Fibroblast of the aortic adventitia (primary cell): ENCODE data around the gene KLHL29. TPM values are rescaled to one million over a fixed set of nuclear protein-coding genes. Genes with fewer than 3 reads are reported as not detected.

Experiments
- DNase-seq: peaks from one replicate; pipeline ENCODE4 v3.0.0-alpha.2; 2010; ENCODE audit warnings: low read depth
- H3K4me3 ChIP-seq: 2 replicates; pipeline ENCODE4 v1.5.1; 2011; ENCODE audit warnings: low read depth, mild to moderate bottlenecking, control low read depth, low read length, moderate library complexity
- CTCF ChIP-seq: IDR thresholded peaks from 2 replicates; pipeline ENCODE4 v1.5.1; 2011; ENCODE audit warnings: mild to moderate bottlenecking, low read length, control low read depth, inconsistent platforms; ENCODE audit not compliant: insufficient read depth
- total RNA-seq: library from RNA; depleted of rRNA; stranded (reverse); fragments of >200 nt; gene quantifications from 2 replicates; pipeline ENCODE4 v1.2.3, GENCODE V29; 2012; ENCODE audit warnings: low replicate concordance

Gene KLHL29
- total RNA-seq, 1 donor, result 4.7 TPM

- DNase-seq, result no peak
These were observed 101.1 kb downstream of the KLHL29 start for GRCh38 chr2:23485841-23486683.

GRCh38 chr2:23486684-23487075 lies 101.7 kb downstream of the KLHL29 start:
- no peak overlapping the region for H3K4me3 ChIP-seq
- no peak for TF ChIP-seq CTCF
- DNase-seq, result peak; percentile 27

More at GRCh38 chr2:23485841-23486683, 101.1 kb downstream of the KLHL29 start:
- H3K4me3 ChIP-seq, result no peak overlapping the region
- TF ChIP-seq CTCF, result no peak

GRCh38 chr2:23487735-23488492 lies 102.9 kb downstream of the KLHL29 start:
- no peak for TF ChIP-seq CTCF
- H3K4me3 ChIP-seq, result no peak overlapping the region
- peak; percentile 32 for DNase-seq

GRCh38 chr2:23488584-23488983 lies 103.6 kb downstream of the KLHL29 start:
- H3K4me3 ChIP-seq, result no peak overlapping the region
- TF ChIP-seq CTCF, result no peak
- no peak for DNase-seq

GRCh38 chr2:23489471-23490322 lies 104.7 kb downstream of the KLHL29 start:
- no peak overlapping the region for H3K4me3 ChIP-seq
- no peak for DNase-seq
- TF ChIP-seq CTCF, result no peak

- H3K4me3 ChIP-seq, result no peak overlapping the region
- DNase-seq, result no peak
- no peak for TF ChIP-seq CTCF
These were observed 106.8 kb downstream of the KLHL29 start for GRCh38 chr2:23491591-23492336.
